Fibroblast of lung (primary cell): ENCODE results near the gene GMPR.
"Not testable (repeated sequence)": the region's sequence is repeated elsewhere in the genome, so short reads cannot be mapped to it uniquely, and the experiment has no call there.

Experiments used
- EZH2 ChIP-seq: IDR thresholded peaks from 2 replicates; pipeline ENCODE4 v1.5.1; 2012; ENCODE audit warnings: low read length, control low read depth, mild to moderate bottlenecking; ENCODE audit errors: missing control alignments
- TF ChIP-seq, protein P1 (sequence below), 2 donors: IDR thresholded peaks in 1 of 2; conservative IDR thresholded peaks in 1 of 2; 1 replicate in 1 of 2; 2 replicates in 1 of 2; pipeline ENCODE4 v1.5.1; 2011 to 2012; ENCODE audit warnings: low read length in 2 of 2, control low read depth in 1 of 2, inconsistent platforms in 1 of 2, low read depth in 1 of 2, mild to moderate bottlenecking in 1 of 2

DNA sequence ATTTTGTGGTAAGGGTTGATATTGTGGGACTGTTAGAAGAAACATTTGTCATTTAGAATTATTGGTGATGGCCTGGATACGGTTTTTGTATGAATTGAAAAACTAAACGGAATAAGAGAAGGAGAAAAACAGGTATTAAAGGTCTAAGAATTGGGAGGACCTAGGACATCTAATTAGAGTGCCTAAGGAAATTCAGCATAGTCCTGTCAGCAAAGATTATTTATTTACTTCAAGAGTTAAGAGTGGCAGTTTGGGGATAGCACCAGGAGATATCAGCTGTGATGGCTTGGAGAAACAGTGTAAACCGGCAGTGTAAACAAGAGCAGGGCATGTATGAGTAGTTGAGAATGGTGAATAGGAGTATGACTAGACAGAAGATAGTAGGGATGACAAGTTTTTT, 21.2 kb downstream of the GMPR start:
- TF ChIP-seq, protein P1, sequence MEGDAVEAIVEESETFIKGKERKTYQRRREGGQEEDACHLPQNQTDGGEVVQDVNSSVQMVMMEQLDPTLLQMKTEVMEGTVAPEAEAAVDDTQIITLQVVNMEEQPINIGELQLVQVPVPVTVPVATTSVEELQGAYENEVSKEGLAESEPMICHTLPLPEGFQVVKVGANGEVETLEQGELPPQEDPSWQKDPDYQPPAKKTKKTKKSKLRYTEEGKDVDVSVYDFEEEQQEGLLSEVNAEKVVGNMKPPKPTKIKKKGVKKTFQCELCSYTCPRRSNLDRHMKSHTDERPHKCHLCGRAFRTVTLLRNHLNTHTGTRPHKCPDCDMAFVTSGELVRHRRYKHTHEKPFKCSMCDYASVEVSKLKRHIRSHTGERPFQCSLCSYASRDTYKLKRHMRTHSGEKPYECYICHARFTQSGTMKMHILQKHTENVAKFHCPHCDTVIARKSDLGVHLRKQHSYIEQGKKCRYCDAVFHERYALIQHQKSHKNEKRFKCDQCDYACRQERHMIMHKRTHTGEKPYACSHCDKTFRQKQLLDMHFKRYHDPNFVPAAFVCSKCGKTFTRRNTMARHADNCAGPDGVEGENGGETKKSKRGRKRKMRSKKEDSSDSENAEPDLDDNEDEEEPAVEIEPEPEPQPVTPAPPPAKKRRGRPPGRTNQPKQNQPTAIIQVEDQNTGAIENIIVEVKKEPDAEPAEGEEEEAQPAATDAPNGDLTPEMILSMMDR (conservative IDR thresholded peaks at IDR 0.05 in 1 of 2, IDR thresholded peaks at IDR 0.05 in 1 of 2; ENCODE audit: low read depth in 1 of 2, low read length in 2 of 2), result not testable (repeated sequence)
- TF ChIP-seq EZH2, result not testable (repeated sequence)
